GM12878 (cell line): Measurements from ENCODE around the gene TPK1. TPM values are rescaled to one million over a fixed set of nuclear protein-coding genes. Genes with fewer than 3 reads are reported as not detected.
A peak's percentile ranks its signal among the peaks of the same experiment; 100 is the strongest.

Experiments used
- ATAC-seq: fragments of 200-7000 bp; cut with Tn5 transposase; 3 replicates; pipeline ENCODE4 v1.9.1; 2020; ENCODE audit warnings: mild to moderate bottlenecking, moderate library complexity
- BruUV-seq: library from RNA; stranded (reverse); fragments of 400-500 nt; replicated peaks from 2 replicates; lab custom pipeline; 2021; lab: Mats Ljungman, UMichigan
- CTCF ChIA-PET: fragments of 300-600 bp; sonication (Branson Sonifier 250); formaldehyde crosslinking; extraction: SDS; loops from one replicate; lab custom pipeline; 2021; ENCODE audit warnings: inconsistent platforms; lab: Yijun Ruan, JAX
- POLR2A ChIA-PET: fragments of 350-600 bp; formaldehyde crosslinking; extraction: SDS; loops from one replicate; lab custom pipeline; 2021; ENCODE audit warnings: inconsistent platforms; lab: Charles Lee
- RAD21 ChIA-PET: fragments of 300-600 bp; sonication (Branson Sonifier 250); formaldehyde crosslinking; loops from one replicate; lab custom pipeline; 2023; ENCODE audit warnings: antibody characterized with exemption; ENCODE audit not compliant: unreplicated experiment; lab: Charles Lee
- SMC1A ChIA-PET: fragments of 300-600 bp; sonication (Branson Sonifier 250); formaldehyde crosslinking; loops from one replicate; lab custom pipeline; 2023; ENCODE audit not compliant: unreplicated experiment, uncharacterized antibody; lab: Charles Lee
- DNase-seq: peaks from one replicate; pipeline ENCODE4 v3.0.0-alpha.2; 2011; ENCODE audit warnings: low read depth, low spot score
- FAIRE-seq: peaks from 3 replicates; lab custom pipeline; 2011; peaks lifted over from hg19 to GRCh38; lab: Jason Lieb, UNC
- H2AFZ ChIP-seq: 2 replicates; pipeline ENCODE4 v1.6.0; 2011; ENCODE audit warnings: low read depth, low read length, control low read depth; ENCODE audit not compliant: control insufficient read depth
- H3K27ac ChIP-seq: 2 replicates; pipeline ENCODE4 v1.5.1; 2011; ENCODE audit warnings: control low read depth; ENCODE audit not compliant: control insufficient read depth, insufficient read depth
- H3K27me3 ChIP-seq, 2 experiments: replicated peaks in 1 of 2; 2 replicates each; pipeline versions ENCODE4 v1.6.0 to v1.6.1; 2011; ENCODE audit warnings: low read length in 1 of 2; ENCODE audit not compliant: control insufficient read depth in 2 of 2, insufficient read depth in 2 of 2
- H3K36me3 ChIP-seq, 2 experiments: 2 replicates each; pipeline ENCODE4 v1.5.1; 2011; ENCODE audit warnings: low read length in 1 of 2; ENCODE audit not compliant: control insufficient read depth in 2 of 2, insufficient read depth in 2 of 2
- H3K4me1 ChIP-seq: 2 replicates; pipeline ENCODE4 v1.6.1; 2011; ENCODE audit warnings: mild to moderate bottlenecking, low read length, moderate library complexity, mixed read lengths; ENCODE audit not compliant: control insufficient read depth, insufficient read depth
- H3K4me2 ChIP-seq: 2 replicates; pipeline ENCODE4 v1.6.0; 2011; ENCODE audit warnings: control low read depth; ENCODE audit not compliant: control insufficient read depth, insufficient read depth
- H3K4me3 ChIP-seq: fragments of 200-600 bp; sonication (generic); 2 replicates; pipeline ENCODE4 v1.5.1; 2016
- H3K79me2 ChIP-seq: 2 replicates; pipeline ENCODE4 v1.6.0; 2011; ENCODE audit warnings: low read length; ENCODE audit not compliant: control insufficient read depth, insufficient read depth
- H3K9ac ChIP-seq: 2 replicates; pipeline ENCODE4 v1.8.0; 2011; ENCODE audit warnings: low read length, control low read depth, mixed read lengths; ENCODE audit not compliant: control insufficient read depth, insufficient read depth
- H3K9me3 ChIP-seq: replicated peaks from 3 replicates; pipeline ENCODE4 v1.5.1; 2011; ENCODE audit warnings: mild to moderate bottlenecking, low read length; ENCODE audit not compliant: control insufficient read depth, insufficient read depth
- H4K20me1 ChIP-seq: 2 replicates; pipeline ENCODE4 v1.6.0; 2011; ENCODE audit not compliant: control insufficient read depth, insufficient read depth
- CBX5 ChIP-seq: sonication (generic); IDR thresholded peaks from 2 replicates; pipeline ENCODE4 v1.6.1; 2016; ENCODE audit warnings: low read depth, moderate library complexity, mild to moderate bottlenecking, inconsistent platforms
- CEBPB ChIP-seq, 2 experiments: fragments of 150-350 bp in 1 of 2; IDR thresholded peaks; 2 replicates each; pipeline ENCODE4 v1.6.1; 2012 to 2014; ENCODE audit warnings: low read depth in 2 of 2, low read length in 2 of 2, borderline replicate concordance in 1 of 2, inconsistent platforms in 1 of 2
- GABPA ChIP-seq: IDR thresholded peaks from 2 replicates; pipeline ENCODE4 v1.6.1; 2014; ENCODE audit warnings: antibody characterized with exemption, low read depth, mild to moderate bottlenecking, inconsistent platforms
- LARP7 ChIP-seq: fragments of 450-650 bp; IDR thresholded peaks from 2 replicates; pipeline ENCODE4 v1.6.1; 2017; ENCODE audit warnings: mild to moderate bottlenecking
- MXI1 ChIP-seq: fragments of 150-350 bp; IDR thresholded peaks from 2 replicates; pipeline ENCODE4 v1.6.1; 2011; ENCODE audit warnings: low read depth, mild to moderate bottlenecking, inconsistent platforms, low read length, improper control_type of control experiment
- NFYA ChIP-seq: IDR thresholded peaks from 2 replicates; pipeline ENCODE4 v1.6.1; 2011; ENCODE audit warnings: low read depth, mild to moderate bottlenecking, low read length, improper control_type of control experiment, borderline replicate concordance
- NR2C1 ChIP-seq: fragments of 450-650 bp; IDR thresholded peaks from 2 replicates; pipeline ENCODE4 v1.6.1; 2017; ENCODE audit warnings: antibody characterized with exemption, mild to moderate bottlenecking, moderate library complexity
- NRF1 ChIP-seq: conservative IDR thresholded peaks from 2 replicates; pipeline ENCODE4 v1.6.1; 2011; ENCODE audit warnings: mild to moderate bottlenecking, low read depth, low read length, improper control_type of control experiment
- SREBF2 ChIP-seq: IDR thresholded peaks from 2 replicates; pipeline ENCODE4 v1.6.1; 2012; ENCODE audit warnings: mild to moderate bottlenecking, low read length
- ZNF622 ChIP-seq: fragments of 450-650 bp; IDR thresholded peaks from 2 replicates; pipeline ENCODE4 v1.6.1; 2017; ENCODE audit warnings: mild to moderate bottlenecking, inconsistent platforms
- WGBS: methylation state at CpG from one replicate; pipeline ENCODE4 v1.1.6; 2016; ENCODE audit warnings: low lambda C conversion rate; ENCODE audit not compliant: insufficient replicate concordance, insufficient coverage; ENCODE audit errors: missing lambda C conversion rate; 5-methylcytosine and 5-hydroxymethylcytosine counted together
- in situ Hi-C: fragments of 300-500 bp; cut with MboI; formaldehyde crosslinking; loops from 9 replicates; pipeline ENCODE4 v1.14.3; 2018; ENCODE audit warnings: mixed read lengths
- intact Hi-C: fragments of 100-400 bp; cut with micrococcal nuclease; formaldehyde crosslinking; loops from one replicate; pipeline ENCODE4 v1.14.2; 2022; ENCODE audit not compliant: unreplicated experiment
- polyA plus RNA-seq, 11 experiments: library from polyadenylated mRNA; depleted of rRNA in 4 of 11; unstranded in 6 of 11; stranded (reverse) in 5 of 11; fragments of >200 nt; fragmentation: Nextera tagmentation in 4 of 11; fragmentation: Illumina TruSeq in 1 of 11; extraction: Ambion mirVana in 4 of 11; extraction: Trizol in 1 of 11; gene quantifications; 1 replicate in 1 of 11; 2 replicates in 10 of 11; pipeline versions ENCODE4 v1.2.1 to v1.2.3, GENCODE V29; 2011 to 2016; ENCODE audit warnings: inconsistent platforms in 2 of 11, missing spikeins in 2 of 11, low read depth in 1 of 11
- total RNA-seq, 4 experiments: library from RNA; depleted of rRNA in 3 of 4; stranded (reverse); fragments of >200 nt in 3 of 4; fragmentation: Illumina TruSeq in 1 of 4; extraction: Trizol in 1 of 4; gene quantifications; 2 replicates each; pipeline versions ENCODE4 v1.2.1 to v1.2.3, GENCODE V29; 2013 to 2021
- TF ChIP-seq, protein P1 (sequence below): fragments of 150-350 bp; IDR thresholded peaks from 2 replicates; pipeline ENCODE4 v1.6.1; 2014; ENCODE audit warnings: mild to moderate bottlenecking, low read depth, low read length
- TF ChIP-seq, protein P2 (sequence below): fragments of 450-650 bp; IDR thresholded peaks from 2 replicates; pipeline ENCODE4 v1.6.1; 2017; ENCODE audit warnings: mild to moderate bottlenecking, moderate library complexity

Gene TPK1
- total and polyA plus RNA-seq, 10 of the 15 experiments (the other 5 are each of a cell fraction or from before 2014, with no cell fraction given) = 7.1 to 19.0 (median 9.3) TPM

DNA sequence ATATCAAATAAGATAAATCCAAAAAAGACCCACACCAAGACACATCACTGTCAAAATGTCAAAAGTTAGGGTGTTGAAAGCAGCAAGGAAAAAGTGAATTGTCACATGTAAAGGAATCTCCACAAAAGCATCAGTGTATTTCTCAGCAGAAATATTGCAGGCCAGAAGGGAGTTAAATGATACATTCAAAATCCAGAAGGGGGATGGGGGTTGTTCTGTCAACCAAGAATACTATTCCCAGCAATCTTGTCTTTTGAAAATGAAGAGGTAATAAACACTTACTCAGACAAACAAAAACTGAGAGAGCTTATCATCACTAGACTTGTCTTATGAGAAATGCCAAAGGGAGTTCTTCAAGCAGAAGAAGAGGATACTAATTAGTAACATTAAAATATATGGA lies 241.3 kb downstream of the TPK1 start:
- FAIRE-seq (no peak), DNase-seq (no peak), ATAC-seq (no peak)
- BruUV-seq = no TSS peak
- Histone ChIP-seq H3K27me3 (no peaks in the 10 kb centered on the region), H3K4me3 (no peak overlapping the region), H3K27ac (no peak overlapping the region), H3K4me1 (no peaks in the 10 kb centered on the region), H3K36me3 (no peaks in the 10 kb centered on the region), H3K4me2 (no peak overlapping the region), H4K20me1 (no peaks in the 10 kb centered on the region), H3K79me2 (no peaks in the 10 kb centered on the region), H3K9ac (no peak overlapping the region), H3K9me3 (no peaks in the 10 kb centered on the region; the same call in 1 of the 3 replicates), H2AFZ (no peak overlapping the region)
- in situ Hi-C loops = no loop called here
- intact Hi-C loops = no loop called here
- ChIA-PET SMC1A (interaction anchor here (1.1 kb wide), 1 partner anchor 272 kb away, joined by 3 read pairs; no protein-coding TSS in a partner anchor), CTCF (interaction anchor here (0.6 to 1.0 kb wide), 2 partner anchors 9 to 15 kb away, joined by 3 to 4 read pairs; no protein-coding TSS in a partner anchor), POLR2A (no interaction called here), RAD21 (no interaction called here)
- TF ChIP-seq NFYA = no peak
- TF ChIP-seq CBX5 = peak; percentile 63; the same call in 1 of the 2 replicates

GRCh38 chr7:144588559-144589051 lies 247.2 kb downstream of the TPK1 start:
- no peak overlapping the region for H3K4me3 ChIP-seq
- no peak overlapping the region for H3K4me2 ChIP-seq
- H3K36me3 ChIP-seq = no peaks in the 10 kb centered on the region
- no peaks in the 10 kb centered on the region for H3K4me1 ChIP-seq
- H3K9ac ChIP-seq = no peak overlapping the region
- TF ChIP-seq GABPA (no peak), MXI1 (no peak), NR2C1 (no peak), NRF1 (no peak), CEBPB (IDR thresholded peaks at IDR 0.05; ENCODE audit: borderline replicate concordance in 1 of 2, low read depth in 2 of 2, low read length in 2 of 2) (no peak), SREBF2 (no peak), ZNF622 (no peak), LARP7 (no peak)
- TF ChIP-seq, protein P1, sequence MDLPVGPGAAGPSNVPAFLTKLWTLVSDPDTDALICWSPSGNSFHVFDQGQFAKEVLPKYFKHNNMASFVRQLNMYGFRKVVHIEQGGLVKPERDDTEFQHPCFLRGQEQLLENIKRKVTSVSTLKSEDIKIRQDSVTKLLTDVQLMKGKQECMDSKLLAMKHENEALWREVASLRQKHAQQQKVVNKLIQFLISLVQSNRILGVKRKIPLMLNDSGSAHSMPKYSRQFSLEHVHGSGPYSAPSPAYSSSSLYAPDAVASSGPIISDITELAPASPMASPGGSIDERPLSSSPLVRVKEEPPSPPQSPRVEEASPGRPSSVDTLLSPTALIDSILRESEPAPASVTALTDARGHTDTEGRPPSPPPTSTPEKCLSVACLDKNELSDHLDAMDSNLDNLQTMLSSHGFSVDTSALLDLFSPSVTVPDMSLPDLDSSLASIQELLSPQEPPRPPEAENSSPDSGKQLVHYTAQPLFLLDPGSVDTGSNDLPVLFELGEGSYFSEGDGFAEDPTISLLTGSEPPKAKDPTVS = no peak
- TF ChIP-seq, protein P2, sequence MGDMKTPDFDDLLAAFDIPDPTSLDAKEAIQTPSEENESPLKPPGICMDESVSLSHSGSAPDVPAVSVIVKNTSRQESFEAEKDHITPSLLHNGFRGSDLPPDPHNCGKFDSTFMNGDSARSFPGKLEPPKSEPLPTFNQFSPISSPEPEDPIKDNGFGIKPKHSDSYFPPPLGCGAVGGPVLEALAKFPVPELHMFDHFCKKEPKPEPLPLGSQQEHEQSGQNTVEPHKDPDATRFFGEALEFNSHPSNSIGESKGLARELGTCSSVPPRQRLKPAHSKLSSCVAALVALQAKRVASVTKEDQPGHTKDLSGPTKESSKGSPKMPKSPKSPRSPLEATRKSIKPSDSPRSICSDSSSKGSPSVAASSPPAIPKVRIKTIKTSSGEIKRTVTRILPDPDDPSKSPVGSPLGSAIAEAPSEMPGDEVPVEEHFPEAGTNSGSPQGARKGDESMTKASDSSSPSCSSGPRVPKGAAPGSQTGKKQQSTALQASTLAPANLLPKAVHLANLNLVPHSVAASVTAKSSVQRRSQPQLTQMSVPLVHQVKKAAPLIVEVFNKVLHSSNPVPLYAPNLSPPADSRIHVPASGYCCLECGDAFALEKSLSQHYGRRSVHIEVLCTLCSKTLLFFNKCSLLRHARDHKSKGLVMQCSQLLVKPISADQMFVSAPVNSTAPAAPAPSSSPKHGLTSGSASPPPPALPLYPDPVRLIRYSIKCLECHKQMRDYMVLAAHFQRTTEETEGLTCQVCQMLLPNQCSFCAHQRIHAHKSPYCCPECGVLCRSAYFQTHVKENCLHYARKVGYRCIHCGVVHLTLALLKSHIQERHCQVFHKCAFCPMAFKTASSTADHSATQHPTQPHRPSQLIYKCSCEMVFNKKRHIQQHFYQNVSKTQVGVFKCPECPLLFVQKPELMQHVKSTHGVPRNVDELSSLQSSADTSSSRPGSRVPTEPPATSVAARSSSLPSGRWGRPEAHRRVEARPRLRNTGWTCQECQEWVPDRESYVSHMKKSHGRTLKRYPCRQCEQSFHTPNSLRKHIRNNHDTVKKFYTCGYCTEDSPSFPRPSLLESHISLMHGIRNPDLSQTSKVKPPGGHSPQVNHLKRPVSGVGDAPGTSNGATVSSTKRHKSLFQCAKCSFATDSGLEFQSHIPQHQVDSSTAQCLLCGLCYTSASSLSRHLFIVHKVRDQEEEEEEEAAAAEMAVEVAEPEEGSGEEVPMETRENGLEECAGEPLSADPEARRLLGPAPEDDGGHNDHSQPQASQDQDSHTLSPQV = no peak
- TF ChIP-seq, all 136 proteins: peak for 0
- FAIRE-seq (no peak), DNase-seq (no peak), ATAC-seq (no peak)
- in situ Hi-C loops (no loop called here), intact Hi-C loops (no loop called here)
- no peak overlapping the region for H2AFZ ChIP-seq
- 83% methylated on average over 4 of the region's 4 CpGs for WGBS
- no TSS peak for BruUV-seq
- ChIA-PET CTCF (no interaction called here), SMC1A (no interaction called here), POLR2A (no interaction called here), RAD21 (no interaction called here)
- no peaks in the 10 kb centered on the region for H3K9me3 ChIP-seq
- no peaks in the 10 kb centered on the region for H4K20me1 ChIP-seq
- H3K27ac ChIP-seq = no peak overlapping the region
- no peaks in the 10 kb centered on the region for H3K27me3 ChIP-seq
- no peaks in the 10 kb centered on the region for H3K79me2 ChIP-seq
